SK-N-SH treated with all-trans-retinoic acid at 6 μM for 48 hours (cell line): ENCODE measurements around the gene TLCD3A.

ENCODE experiments used
- BACH2 ChIP-seq: fragments of 250-450 bp; sonication (Bioruptor Pico); IDR thresholded peaks from 2 replicates; pipeline ENCODE4 v1.9.0; 2021; ENCODE audit warnings: mild to moderate bottlenecking, borderline replicate concordance
- RARB ChIP-seq: fragments of 250-450 bp; sonication (Bioruptor Pico); IDR thresholded peaks from 2 replicates; pipeline ENCODE4 v1.8.0; 2021; ENCODE audit warnings: mild to moderate bottlenecking, moderate library complexity
- ZNF70 ChIP-seq: fragments of 450-650 bp; formaldehyde crosslinking; IDR thresholded peaks from 2 replicates; pipeline ENCODE4 v1.5.0; 2020; ENCODE audit warnings: mild to moderate bottlenecking, moderate library complexity
- ZNF8 ChIP-seq: fragments of 450-650 bp; formaldehyde crosslinking; IDR thresholded peaks from 2 replicates; pipeline ENCODE4 v1.5.0; 2020; ENCODE audit warnings: mild to moderate bottlenecking, moderate library complexity
- TF ChIP-seq, protein P1 (sequence below): fragments of 250-450 bp; sonication (Bioruptor Pico); IDR thresholded peaks from 2 replicates; pipeline ENCODE4 v1.5.1; 2021; ENCODE audit warnings: mild to moderate bottlenecking, moderate library complexity

DNA sequence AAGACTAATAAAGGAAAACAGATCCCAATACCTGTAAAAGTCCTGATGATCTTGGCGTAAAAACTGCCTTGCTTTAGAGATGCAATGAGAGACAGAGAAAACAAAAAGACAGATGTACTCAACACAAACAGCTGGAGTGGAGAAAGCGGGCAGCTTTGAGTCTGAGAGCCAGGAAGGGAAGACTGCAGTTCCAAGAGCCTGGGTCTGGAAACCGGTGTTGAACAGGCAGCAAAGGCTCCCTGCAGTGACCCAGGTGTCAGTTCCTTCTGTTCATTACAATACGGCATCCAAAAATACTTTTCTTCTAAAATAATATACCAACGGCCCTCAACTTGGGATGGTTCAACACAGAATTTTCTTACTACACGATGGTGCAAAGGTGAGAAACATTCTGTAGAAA, 47.4 kb upstream of the TLCD3A start:
- no peak for TF ChIP-seq BACH2 (CRISPR knock-in tag)
- TF ChIP-seq, protein P1, sequence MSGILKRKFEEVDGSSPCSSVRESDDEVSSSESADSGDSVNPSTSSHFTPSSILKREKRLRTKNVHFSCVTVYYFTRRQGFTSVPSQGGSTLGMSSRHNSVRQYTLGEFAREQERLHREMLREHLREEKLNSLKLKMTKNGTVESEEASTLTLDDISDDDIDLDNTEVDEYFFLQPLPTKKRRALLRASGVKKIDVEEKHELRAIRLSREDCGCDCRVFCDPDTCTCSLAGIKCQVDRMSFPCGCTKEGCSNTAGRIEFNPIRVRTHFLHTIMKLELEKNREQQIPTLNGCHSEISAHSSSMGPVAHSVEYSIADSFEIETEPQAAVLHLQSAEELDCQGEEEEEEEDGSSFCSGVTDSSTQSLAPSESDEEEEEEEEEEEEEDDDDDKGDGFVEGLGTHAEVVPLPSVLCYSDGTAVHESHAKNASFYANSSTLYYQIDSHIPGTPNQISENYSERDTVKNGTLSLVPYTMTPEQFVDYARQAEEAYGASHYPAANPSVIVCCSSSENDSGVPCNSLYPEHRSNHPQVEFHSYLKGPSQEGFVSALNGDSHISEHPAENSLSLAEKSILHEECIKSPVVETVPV (CRISPR knock-in tag), result no peak
- TF ChIP-seq RARB (CRISPR knock-in tag), result no peak
- no peak for TF ChIP-seq ZNF8
- TF ChIP-seq ZNF70 (CRISPR knock-in tag), result no peak
